Pulmonary artery endothelial cell (primary cell): ENCODE results near the gene A3GALT2. TPM values are rescaled to one million over a fixed set of nuclear protein-coding genes. Genes with fewer than 3 reads are reported as not detected.

ENCODE experiments used
- total RNA-seq: library from RNA; depleted of rRNA; stranded (reverse); fragments of >200 nt; gene quantifications from 2 replicates; pipeline ENCODE4 v1.2.3, GENCODE V29; 2014

The A3GALT2 gene
- total RNA-seq, 1 donor from 2014 or later: not detected

Other genes starting within 250 kb of the A3GALT2 start
- 0.74 and 0.99 TPM in 2 replicates for gene AZIN2, start 239.9 kb downstream of the A3GALT2 start, total RNA-seq
- 1.1 and 1.5 TPM in 2 replicates for gene TRIM62, start 139.1 kb downstream of the A3GALT2 start, total RNA-seq
- gene ZNF362, start 64.6 kb downstream of the A3GALT2 start, total RNA-seq: 3.7 and 5.1 TPM in 2 replicates
- gene PHC2, start 110.0 kb upstream of the A3GALT2 start, total RNA-seq: 80.6 and 84.7 TPM in 2 replicates
- gene ZSCAN20, start 151.5 kb upstream of the A3GALT2 start, total RNA-seq: 5.9 and 10.5 TPM in 2 replicates